NCI-H2107 treated with DMSO at 0.1 percent for 48 hours (cell line): ENCODE results near the gene PTPRN2.

ENCODE experiments used
- DNase-seq: peaks from one replicate; lab custom pipeline; 2025; ENCODE audit not compliant: unreplicated experiment; lab: John Stamatoyannopoulos, UW

The PTPRN2 gene

DNA sequence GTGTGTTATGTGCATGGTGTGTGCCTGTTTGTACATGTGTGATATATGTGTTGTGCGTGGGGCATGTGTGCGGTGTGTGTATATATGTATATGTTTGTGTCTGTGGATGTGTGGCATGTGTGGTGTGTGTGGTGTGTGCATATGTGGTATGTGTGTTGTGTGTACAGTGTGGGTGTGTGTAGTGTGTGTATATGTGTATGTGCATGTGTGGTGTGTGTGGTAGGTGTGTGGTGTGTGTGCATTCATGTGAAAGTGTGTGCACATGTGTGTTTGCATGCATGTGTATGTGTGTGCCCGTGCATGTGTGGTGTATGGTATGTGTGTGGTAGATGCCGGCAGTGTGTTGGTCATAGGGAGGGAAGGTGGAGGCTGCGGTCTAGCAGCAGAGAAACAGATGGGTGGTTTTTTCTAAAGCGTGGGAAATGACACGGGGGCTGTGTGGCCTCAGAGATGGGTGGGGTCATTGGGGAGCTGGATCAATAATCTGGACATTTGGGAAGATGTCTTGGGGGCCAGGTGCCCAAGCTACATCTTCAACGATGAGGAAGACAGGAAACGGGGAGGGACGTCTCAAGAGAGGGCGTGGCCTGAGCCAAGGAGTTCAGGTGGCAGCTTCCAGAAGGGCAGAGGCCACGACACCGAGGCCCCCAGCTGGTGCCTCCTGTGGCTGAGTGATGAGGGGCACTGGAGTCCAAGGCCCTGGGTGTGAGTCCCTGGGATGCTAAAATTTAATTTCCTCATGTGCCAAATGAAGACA is 769.5 kb downstream of the PTPRN2 start:
- no peak for DNase-seq

- no peak for DNase-seq
Measured at GRCh38 chr7:157817433-157817832, 770.2 kb downstream of the PTPRN2 start.

DNA sequence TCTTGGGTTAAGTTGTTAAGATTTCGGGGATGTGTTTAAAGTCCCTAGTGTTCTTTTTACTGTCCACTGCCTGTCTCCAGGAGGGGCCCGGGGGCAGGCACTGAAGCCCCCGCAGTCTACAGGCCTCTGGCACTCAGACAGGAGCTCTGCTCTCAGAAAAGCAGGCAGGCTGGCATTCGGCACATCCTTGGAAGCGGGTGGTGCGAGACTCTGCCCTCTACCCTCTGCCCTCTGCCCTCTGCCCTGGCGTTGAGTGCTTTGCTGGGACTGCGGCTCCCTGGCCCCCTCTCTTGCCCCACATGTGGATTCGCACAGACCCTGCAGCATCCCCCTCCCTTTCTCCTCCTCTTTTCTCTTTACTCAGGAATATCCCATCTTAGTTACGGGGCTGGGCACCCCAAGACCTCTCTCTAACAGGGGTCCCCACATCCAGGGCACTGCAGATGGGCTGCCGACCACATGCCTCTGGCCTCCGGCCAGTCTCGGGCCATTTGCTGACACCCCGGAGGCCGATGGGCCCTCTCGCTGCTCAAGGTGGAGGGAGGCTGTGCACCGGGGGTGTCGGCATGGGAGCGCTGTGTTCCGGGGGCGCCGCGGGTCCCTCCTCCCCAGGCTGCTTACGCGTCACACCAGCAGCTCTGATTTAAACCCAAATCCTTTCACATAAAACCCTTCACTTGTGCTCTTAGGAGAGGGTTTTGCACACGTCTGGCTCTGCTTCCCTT is 770.9 kb downstream of the PTPRN2 start:
- no peak for DNase-seq

DNA sequence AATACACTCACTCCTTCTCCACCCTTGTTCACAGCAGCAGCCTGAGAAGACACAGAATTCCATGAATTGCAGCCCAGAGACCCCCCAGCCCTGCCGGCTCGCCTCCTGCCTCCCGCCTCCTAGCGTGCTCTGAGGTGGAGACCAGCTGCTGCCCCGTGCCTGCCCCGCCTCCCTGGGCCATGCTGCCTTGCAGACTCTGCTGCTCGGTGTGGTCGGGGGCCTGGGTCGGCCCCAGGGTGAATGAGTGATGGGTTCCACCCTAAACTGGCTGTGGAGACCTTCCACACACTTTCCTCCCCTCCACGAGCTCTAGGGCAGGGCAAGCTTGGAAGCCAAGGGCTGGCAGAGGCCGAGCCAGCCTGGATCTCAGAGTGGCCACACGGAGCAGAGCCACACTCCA is 771.5 kb downstream of the PTPRN2 start:
- no peak for DNase-seq

GRCh38 chr7:157815706-157816022 is 772.0 kb downstream of the PTPRN2 start:
- DNase-seq, result no peak

GRCh38 chr7:157814931-157815705 is 772.5 kb downstream of the PTPRN2 start:
- DNase-seq, result no peak

DNA sequence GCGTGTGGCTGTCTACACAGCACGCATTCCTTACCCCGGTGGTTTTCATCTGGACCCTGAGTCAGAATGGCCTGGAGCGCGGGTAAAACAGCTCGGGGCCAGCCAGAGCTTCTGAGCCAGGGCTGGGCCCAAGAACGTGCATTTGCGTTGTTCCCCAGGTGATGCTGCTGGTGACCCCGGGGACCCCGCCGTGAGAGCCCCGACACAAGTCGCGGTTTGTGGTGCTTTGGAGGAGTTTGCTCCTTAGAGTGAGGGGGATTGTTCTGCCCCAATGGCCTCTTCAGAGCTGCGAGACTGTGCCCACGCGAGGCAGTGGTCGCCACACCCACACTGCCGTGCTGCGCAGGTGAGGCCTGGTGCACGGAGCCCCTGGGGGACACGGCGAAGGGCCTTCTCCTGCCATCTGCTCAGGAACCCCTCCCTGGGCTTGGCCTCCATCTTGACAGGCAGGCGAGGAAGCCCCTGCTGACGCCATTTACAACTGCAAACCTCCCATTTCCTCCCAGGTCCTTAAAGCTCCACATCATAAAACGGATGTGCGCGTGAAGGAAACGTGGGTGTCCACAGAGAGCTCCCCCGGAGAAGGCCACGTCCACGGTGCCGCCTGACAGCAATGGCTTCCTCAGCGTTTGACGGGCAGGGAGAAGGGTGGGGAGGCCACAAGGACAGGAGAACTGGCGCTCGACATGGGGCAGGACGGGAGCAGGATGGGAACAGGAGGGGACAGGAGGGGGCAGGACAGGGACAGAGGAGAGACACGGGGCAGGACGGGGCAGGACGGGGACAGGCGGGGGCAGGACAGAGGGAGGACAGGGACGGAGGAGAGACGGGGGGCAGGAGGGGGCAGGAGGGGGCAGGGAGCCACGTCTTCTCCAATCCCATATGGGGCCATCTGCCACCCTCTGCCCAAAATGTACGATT is 773.6 kb downstream of the PTPRN2 start:
- no peak for DNase-seq

DNA sequence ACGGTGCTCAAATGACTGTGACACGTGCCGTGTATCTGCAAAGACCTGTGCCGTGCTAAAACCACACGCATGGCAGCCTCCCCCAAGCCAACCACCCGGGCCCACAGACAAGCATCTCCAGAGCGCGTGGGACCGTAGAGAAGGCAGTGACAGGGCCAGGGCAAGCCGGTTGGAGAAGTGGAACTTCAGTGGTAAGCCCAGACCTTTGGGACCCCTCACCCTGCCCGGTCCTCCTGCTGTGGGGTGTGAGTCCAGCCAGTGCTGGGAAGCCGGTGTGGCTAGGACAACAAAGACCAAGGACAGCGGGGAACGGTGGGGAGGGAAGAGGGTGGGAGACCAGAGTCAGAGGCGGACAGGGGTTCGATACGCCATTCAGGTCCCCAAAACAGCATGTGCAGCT is 774.6 kb downstream of the PTPRN2 start:
- DNase-seq, result no peak

DNA sequence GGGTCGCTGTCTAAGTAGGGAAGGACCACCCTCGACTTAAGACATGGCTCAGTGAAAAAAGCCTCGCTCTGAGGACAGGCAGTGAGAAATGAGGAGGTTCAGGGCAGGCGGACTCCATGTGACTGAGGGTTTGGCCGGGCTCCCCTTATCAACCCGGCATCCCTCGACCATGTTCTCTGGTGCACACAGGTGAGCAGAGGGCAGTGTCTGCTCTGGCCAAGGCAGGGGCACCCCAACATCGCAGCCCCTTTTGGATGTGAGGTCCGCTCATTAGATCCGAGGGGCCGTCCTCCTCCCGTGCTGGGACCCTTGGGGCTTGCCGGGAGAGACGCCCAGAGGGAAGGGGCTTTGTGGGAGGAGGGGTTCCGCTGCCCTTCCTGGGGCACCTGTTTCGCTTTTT is 775.7 kb downstream of the PTPRN2 start:
- no peak for DNase-seq

GRCh38 chr7:157809863-157810851 is 777.5 kb downstream of the PTPRN2 start:
- DNase-seq, result no peak

GRCh38 chr7:157809154-157809862 is 778.3 kb downstream of the PTPRN2 start:
- no peak for DNase-seq

GRCh38 chr7:157808042-157808441 is 779.6 kb downstream of the PTPRN2 start:
- no peak for DNase-seq

DNA sequence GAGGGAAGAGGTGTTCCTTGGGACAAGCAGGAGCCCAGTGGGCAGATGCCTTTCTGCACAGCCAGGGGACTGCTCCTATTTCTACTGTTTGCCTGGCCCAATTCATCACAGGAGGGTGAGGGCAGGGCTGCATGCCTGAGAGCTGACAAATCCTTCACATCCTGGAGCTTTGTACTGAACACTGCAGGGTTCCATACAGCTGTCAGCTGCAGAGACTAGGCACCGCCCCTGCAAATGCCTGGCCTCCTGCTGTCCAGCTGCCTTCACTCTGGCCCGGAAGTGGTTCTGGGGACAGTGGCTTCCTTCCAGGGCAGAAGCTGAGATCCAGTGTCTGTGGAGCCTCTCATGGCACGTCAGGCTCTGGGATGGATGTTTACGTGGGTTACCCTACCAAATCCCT is 780.1 kb downstream of the PTPRN2 start:
- DNase-seq, result no peak

GRCh38 chr7:157806711-157807110 is 780.9 kb downstream of the PTPRN2 start:
- no peak for DNase-seq

DNA sequence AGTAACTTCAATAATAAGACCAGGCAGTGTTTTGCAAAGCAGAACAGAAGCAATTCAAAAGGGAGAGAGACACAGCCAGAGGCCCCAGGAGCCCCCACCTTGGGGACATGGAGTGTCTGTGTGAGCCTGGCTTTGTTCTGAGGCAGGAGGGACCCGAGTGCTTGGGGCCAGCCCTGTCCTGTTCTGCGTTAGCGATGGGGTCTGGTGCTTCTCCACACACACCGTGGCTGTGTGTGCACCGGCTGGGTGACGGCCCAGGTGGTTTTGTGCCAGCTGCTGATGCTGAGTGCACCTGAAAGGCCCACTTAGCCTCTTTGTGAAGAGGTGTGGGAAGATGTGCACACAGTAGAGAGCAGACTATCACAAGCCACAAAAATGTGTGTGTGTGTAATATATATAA is 781.9 kb downstream of the PTPRN2 start:
- peak; percentile 47 for DNase-seq

DNA sequence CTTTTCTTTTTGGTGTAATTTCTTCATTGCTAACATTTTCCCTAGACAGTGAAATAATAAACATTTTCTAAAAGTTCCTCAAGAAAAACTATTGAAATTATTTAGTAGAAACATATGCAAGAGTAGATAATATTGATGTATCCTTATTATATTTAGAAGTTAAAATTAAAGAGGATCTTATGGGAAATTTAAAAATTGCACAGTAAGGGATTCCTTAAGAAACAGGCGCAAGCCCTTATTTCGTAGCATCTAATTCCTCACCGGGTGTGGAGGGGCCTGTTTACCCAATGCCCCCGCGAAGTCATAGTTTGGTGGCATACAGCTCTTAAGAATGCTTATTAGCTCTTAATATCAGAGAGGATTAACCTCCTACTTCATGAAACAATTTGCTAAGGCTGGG is 783.7 kb downstream of the PTPRN2 start:
- DNase-seq, result no peak

- no peak for DNase-seq
Measured at GRCh38 chr7:157801971-157802675, 785.5 kb downstream of the PTPRN2 start.

GRCh38 chr7:157801113-157801512 is 786.5 kb downstream of the PTPRN2 start:
- no peak for DNase-seq

- no peak for DNase-seq
Measured at GRCh38 chr7:157800281-157800680, 787.3 kb downstream of the PTPRN2 start.
